GM19023 (cell line): ENCODE measurements around the gene HMGCR.
A peak's percentile ranks its signal among the peaks of the same experiment; 100 is the strongest.
"Not testable (repeated sequence)": the region's sequence is repeated elsewhere in the genome, so short reads cannot be mapped to it uniquely, and the experiment has no call there.

ENCODE experiments used
- ATAC-seq: cut with Tn5 transposase; IDR thresholded peaks from one replicate; pipeline ENCODE4 v1.9.1; 2021; ENCODE audit warnings: mild to moderate bottlenecking, moderate library complexity; ENCODE audit not compliant: unreplicated experiment

Gene HMGCR

GRCh38 chr5:75336615-75337336 lies at the start of gene HMGCR:
TSS of gene HMGCR (plus strand) at chr5:75337220. CDS start at chr5:75342606, 5,386 bp downstream.
- peak; percentile 98 for ATAC-seq

DNA sequence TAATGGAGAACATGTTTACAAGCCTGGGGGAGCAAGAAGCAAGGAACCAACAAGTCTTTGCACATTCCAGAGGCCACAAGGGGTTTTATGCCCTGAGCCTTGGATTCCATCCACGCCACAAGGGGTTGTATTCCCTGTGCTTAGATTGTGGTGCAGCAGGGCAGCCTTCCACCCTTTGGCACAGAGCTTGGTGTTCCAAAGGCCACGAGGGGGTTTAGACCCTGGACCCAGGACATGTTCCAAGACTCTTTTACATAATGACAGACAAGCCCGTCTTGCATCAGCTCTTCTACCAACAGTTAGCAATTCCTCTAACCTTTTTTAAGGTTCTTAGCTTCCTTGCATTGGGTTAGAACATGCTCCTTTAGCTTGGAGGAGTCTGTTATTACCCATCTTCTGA lies 45.2 kb upstream of the HMGCR start:
- ATAC-seq: not testable (repeated sequence)

- no peak for ATAC-seq
These were observed 36.9 kb upstream of the HMGCR start for GRCh38 chr5:75300084-75300483.

DNA sequence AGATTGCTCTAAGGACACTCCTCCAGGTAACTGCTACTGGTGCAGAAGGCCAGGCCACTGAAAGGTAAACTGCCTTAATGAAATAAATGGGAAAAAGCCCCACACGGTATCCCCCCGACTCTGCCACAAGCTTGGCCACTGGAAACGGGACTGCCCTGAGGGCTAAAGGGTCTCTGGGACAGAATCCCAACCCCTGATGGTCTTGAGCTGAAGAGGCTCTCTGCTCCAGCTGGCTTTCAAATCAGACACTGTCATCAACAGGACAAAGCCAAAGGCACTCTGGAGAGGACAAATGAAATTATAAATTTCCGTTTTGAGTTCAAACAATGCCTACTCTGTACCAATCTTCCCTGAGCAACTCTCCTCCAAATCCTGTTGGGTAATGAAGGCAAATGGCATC lies 33.6 kb upstream of the HMGCR start:
- no peak for ATAC-seq

GRCh38 chr5:75304486-75304885 lies 32.5 kb upstream of the HMGCR start:
- ATAC-seq: not testable (repeated sequence)

DNA sequence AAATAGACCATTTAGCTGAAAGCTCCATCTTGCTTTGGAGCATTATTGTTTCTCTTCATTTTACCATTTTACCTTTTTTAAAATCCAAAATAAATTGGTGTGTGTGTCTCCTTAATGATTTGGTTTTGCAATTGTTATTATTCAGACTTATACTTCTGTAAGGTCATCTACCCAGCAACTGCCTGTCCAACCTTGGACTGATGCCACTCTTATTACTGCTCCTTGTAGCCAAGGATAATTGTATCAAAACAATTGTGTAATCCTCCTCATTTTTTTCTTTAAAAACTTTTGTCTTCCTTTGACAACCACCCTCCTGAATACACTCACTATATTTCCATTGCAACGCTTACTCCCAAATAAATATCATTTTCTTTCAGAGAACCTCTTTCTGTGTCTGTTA lies 30.3 kb upstream of the HMGCR start:
- ATAC-seq: no peak

- ATAC-seq: no peak
These were observed 26.8 kb upstream of the HMGCR start for GRCh38 chr5:75310212-75310611.

DNA sequence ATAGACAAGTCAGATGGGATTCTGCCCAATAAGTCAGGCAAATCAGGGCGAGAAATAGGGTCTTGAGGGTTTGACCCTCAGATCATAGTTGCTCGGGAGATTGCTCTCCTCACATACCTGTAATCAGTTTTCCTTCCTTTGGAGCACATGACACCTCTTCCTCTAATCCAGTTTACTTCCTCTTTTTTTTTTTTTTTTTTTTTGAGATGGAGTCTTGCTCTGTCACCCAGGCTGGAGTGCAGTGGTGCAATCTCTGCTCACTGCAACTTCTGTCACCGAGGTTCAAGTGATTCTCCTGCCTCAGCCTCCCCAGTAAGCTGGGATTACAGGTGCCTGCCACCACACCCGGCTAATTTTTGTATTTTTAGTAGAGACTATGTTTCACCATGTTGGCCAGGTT lies 17.9 kb upstream of the HMGCR start:
- ATAC-seq: not testable (repeated sequence)

- ATAC-seq: no peak
These were observed 17.4 kb upstream of the HMGCR start for GRCh38 chr5:75319638-75320037.

DNA sequence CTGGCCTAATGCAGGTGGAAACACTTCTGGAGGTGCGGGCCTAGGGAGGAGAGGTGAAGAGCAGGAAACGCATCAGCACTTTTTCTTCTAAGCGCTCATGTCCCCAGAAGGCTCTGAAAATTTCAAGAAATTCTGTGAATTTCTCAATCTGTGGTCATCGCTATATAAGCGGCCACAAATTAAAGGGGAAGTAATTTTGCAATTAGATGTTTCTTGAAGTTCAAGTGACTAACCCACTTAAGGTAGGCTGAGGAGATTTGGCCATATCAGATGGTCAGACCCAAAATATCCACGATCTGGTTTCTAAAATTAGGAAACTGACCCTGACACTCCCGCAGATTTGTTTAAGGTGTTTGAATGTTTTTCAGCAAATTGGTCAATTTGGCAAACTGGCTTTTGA lies 16.6 kb upstream of the HMGCR start:
- ATAC-seq: no peak

- ATAC-seq: no peak
These were observed 15.0 kb upstream of the HMGCR start for GRCh38 chr5:75322066-75322465.

- no peak for ATAC-seq
These were observed 12.2 kb upstream of the HMGCR start for GRCh38 chr5:75324791-75325190.

GRCh38 chr5:75325242-75325641 lies 11.8 kb upstream of the HMGCR start:
- ATAC-seq: no peak

DNA sequence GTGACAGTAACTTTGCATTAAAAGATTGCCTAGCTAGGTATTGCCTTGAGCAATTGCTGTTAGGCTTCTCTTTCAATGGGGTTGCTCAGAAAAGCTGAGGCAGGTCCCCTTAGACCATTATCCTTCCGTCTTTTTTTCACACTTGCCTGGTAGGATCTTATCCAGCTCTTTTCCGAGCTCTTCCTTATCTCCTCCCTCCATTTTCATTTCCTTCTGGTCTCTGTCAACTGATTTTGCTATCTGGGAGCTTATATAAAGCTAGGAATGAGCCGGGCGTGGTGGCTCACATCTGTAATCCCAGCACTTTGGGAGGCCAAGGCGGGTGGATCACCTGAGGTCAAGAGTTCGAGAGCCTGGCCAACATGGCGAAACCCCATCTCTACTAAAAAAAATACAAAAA lies 6.6 kb upstream of the HMGCR start:
- no peak for ATAC-seq

- no peak for ATAC-seq
These were observed 5.6 kb upstream of the HMGCR start for GRCh38 chr5:75331095-75332090.

GRCh38 chr5:75333759-75334158 lies 3.3 kb upstream of the HMGCR start:
- ATAC-seq: not testable (repeated sequence)

DNA sequence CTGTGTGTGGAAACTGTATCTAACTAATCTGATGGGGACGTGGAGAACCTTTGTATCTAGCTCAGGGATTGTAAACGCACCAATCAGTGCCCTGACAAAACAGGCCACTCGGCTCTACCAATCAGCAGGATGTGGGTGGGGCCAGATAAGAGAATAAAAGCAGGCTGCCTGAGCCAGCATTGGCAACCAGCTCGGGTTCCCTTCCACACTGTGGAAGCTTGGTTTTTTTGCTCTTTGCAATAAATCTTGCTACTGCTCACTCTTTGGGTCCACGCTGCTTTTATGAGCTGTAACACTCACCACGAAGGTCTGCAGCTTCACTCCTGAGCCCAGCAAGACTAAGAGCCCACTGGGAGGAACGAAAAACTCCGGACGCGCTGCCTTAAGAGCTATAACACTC lies 2.6 kb upstream of the HMGCR start:
- ATAC-seq: not testable (repeated sequence)

- ATAC-seq: no peak
These were observed 1.5 kb upstream of the HMGCR start for GRCh38 chr5:75335486-75335885.

GRCh38 chr5:75335952-75336614 lies 937 bp upstream of the HMGCR start:
- peak; percentile 1 for ATAC-seq

DNA sequence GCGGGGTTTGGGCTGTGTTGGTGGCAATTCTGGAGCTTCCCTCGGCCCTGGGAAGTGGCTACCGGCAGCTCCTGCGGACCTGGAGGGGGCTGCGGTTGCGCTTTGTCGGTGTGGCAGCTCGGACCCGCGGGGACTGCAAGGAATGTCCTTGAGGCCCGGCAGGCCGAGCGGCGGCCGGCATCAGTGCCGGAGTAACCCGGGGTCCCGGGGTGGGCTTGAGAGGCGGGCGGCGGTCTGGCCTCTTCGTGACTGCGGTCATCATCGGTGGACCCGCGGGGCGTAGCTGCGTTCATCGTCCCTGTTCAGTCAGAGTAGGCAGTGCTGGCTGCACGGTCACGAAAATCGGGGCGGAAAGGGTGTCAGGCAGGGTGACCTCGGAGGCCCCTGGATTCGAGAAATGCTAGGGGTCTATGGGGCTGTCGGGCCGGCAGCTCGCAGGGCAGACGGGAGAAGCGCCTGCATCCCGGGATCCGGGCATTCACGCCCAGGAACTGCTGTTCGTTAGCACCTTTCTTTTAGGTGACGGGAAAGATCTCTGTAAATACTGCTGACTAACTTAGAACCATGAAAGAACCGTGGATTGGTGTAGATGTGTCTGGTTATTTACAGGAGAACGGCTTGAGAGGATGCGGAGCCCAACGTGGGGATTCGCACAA lies 474 bp downstream of the HMGCR start:
- peak; percentile 2 for ATAC-seq

DNA sequence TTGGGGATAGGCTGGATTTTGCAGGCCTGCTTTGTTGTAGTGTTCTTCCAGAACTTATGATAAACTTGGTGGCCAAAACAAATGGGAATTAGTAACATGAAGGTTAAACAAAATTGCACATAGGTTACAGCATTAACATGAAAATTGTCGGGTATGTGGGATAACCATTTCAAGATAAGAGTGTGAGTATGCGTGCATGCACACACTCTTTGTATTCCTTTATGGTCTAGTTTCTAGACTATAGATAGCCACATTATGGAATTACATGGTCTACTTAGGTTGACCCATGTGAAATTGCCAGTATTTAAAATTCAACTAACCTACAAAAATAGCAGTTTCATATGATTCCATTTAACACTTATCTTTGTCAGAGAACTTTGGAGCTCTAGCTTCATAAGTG lies 1.4 kb downstream of the HMGCR start:
- no peak for ATAC-seq
